Measurements from ENCODE around the gene ME3. TPM values are rescaled to one million over a fixed set of nuclear protein-coding genes. Genes with fewer than 3 reads are reported as not detected.

ME3 gene
- total RNA-seq, 1 experiment from 2014 or later, result 14.2 TPM

DNA sequence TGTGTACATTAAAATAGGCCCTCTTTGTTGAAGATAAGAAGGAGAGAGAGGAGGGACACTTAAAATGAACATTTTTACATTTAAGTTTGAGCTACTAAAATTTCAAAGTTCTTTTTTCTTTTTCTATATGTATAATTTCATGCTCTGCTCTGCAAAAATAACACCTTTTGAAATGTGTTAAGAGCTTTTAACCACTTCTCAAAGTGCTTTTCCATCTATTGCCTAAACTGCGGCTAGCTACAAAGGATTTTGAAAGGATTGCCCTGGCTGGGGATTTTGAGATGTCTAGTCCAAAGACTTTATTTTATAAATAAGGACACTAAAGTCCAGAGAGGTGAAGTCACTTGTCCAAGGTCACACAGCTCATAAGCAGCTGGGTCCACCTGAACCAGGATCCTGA is 159.3 kb downstream of the ME3 start:
- BruUV-seq (replicated peaks), result no TSS peak
- no peak for DNase-seq
- H3K27ac Mint-ChIP-seq (ENCODE audit: unreplicated experiment), result no peak overlapping the region
- no peaks in the 10 kb centered on the region for H3K27me3 Mint-ChIP-seq (ENCODE audit: unreplicated experiment)
- no peak overlapping the region for H3K4me3 Mint-ChIP-seq (ENCODE audit: low read depth, unreplicated experiment)
- intact Hi-C loops (cut with micrococcal nuclease; ENCODE audit: unreplicated experiment), result no loop called here
- H3K36me3 Mint-ChIP-seq (ENCODE audit: insufficient read depth, unreplicated experiment), result no peaks in the 10 kb centered on the region
- no peaks in the 10 kb centered on the region for H3K4me1 Mint-ChIP-seq (ENCODE audit: low read depth, unreplicated experiment)
- TF ChIP-seq, protein P1, sequence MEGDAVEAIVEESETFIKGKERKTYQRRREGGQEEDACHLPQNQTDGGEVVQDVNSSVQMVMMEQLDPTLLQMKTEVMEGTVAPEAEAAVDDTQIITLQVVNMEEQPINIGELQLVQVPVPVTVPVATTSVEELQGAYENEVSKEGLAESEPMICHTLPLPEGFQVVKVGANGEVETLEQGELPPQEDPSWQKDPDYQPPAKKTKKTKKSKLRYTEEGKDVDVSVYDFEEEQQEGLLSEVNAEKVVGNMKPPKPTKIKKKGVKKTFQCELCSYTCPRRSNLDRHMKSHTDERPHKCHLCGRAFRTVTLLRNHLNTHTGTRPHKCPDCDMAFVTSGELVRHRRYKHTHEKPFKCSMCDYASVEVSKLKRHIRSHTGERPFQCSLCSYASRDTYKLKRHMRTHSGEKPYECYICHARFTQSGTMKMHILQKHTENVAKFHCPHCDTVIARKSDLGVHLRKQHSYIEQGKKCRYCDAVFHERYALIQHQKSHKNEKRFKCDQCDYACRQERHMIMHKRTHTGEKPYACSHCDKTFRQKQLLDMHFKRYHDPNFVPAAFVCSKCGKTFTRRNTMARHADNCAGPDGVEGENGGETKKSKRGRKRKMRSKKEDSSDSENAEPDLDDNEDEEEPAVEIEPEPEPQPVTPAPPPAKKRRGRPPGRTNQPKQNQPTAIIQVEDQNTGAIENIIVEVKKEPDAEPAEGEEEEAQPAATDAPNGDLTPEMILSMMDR (IDR thresholded peaks at IDR 0.05; ENCODE audit: unreplicated experiment), result no peak
- CTCF ChIA-PET, result no interaction called here
- no peaks in the 10 kb centered on the region for H3K9me3 Mint-ChIP-seq (ENCODE audit: low read depth, unreplicated experiment)

- no peak overlapping the region for H3K4me3 Mint-ChIP-seq (ENCODE audit: low read depth, unreplicated experiment)
- DNase-seq, result no peak
- no peak overlapping the region for H3K27ac Mint-ChIP-seq (ENCODE audit: unreplicated experiment)
- intact Hi-C loops (cut with micrococcal nuclease; ENCODE audit: unreplicated experiment), result no loop called here
- CTCF ChIA-PET, result no interaction called here
- no peaks in the 10 kb centered on the region for H3K36me3 Mint-ChIP-seq (ENCODE audit: insufficient read depth, unreplicated experiment)
- BruUV-seq (replicated peaks), result no TSS peak
- no peaks in the 10 kb centered on the region for H3K27me3 Mint-ChIP-seq (ENCODE audit: unreplicated experiment)
- TF ChIP-seq, protein P1 (IDR thresholded peaks at IDR 0.05; ENCODE audit: unreplicated experiment), result no peak
- no peaks in the 10 kb centered on the region for H3K9me3 Mint-ChIP-seq (ENCODE audit: low read depth, unreplicated experiment)
- no peaks in the 10 kb centered on the region for H3K4me1 Mint-ChIP-seq (ENCODE audit: low read depth, unreplicated experiment)
Measured at GRCh38 chr11:86511086-86511551, 161.3 kb downstream of the ME3 start.

DNA sequence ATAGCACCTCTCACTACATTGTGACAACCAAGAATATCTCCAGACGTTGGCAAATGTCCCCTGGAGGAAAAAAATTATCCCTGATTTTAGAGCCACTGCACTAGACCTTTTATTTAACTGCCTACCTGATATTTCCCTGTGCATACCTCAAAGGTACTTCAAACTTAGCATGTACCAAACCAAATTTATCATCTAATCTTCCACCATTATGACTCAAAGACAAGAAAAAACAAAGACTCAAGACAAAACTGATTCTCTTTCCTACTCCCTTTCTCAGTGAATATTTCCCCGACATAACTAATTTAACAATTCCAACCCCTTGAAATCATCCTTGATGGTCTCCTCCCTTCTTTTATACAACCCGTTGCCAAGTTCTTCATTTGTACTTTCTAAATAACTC is 161.7 kb downstream of the ME3 start:
- H3K4me3 Mint-ChIP-seq (ENCODE audit: low read depth, unreplicated experiment), result no peak overlapping the region
- no peaks in the 10 kb centered on the region for H3K36me3 Mint-ChIP-seq (ENCODE audit: insufficient read depth, unreplicated experiment)
- H3K27ac Mint-ChIP-seq (ENCODE audit: unreplicated experiment), result no peak overlapping the region
- no peak for DNase-seq
- no TSS peak for BruUV-seq (replicated peaks)
- CTCF ChIA-PET, result no interaction called here
- H3K9me3 Mint-ChIP-seq (ENCODE audit: low read depth, unreplicated experiment), result no peaks in the 10 kb centered on the region
- TF ChIP-seq, protein P1 (IDR thresholded peaks at IDR 0.05; ENCODE audit: unreplicated experiment), result no peak
- intact Hi-C loops (cut with micrococcal nuclease; ENCODE audit: unreplicated experiment), result no loop called here
- H3K4me1 Mint-ChIP-seq (ENCODE audit: low read depth, unreplicated experiment), result no peaks in the 10 kb centered on the region
- no peaks in the 10 kb centered on the region for H3K27me3 Mint-ChIP-seq (ENCODE audit: unreplicated experiment)

GRCh38 chr11:86510097-86510496 is 162.3 kb downstream of the ME3 start:
- intact Hi-C loops (cut with micrococcal nuclease; ENCODE audit: unreplicated experiment), result no loop called here
- BruUV-seq (replicated peaks), result no TSS peak
- CTCF ChIA-PET, result no interaction called here

More at GRCh38 chr11:86510097-86510496, 162.3 kb downstream of the ME3 start:
- no peaks in the 10 kb centered on the region for H3K27me3 Mint-ChIP-seq (ENCODE audit: unreplicated experiment)
- no peak for DNase-seq
- no peak overlapping the region for H3K27ac Mint-ChIP-seq (ENCODE audit: unreplicated experiment)
- no peaks in the 10 kb centered on the region for H3K9me3 Mint-ChIP-seq (ENCODE audit: low read depth, unreplicated experiment)
- no peaks in the 10 kb centered on the region for H3K36me3 Mint-ChIP-seq (ENCODE audit: insufficient read depth, unreplicated experiment)
- TF ChIP-seq, protein P1 (IDR thresholded peaks at IDR 0.05; ENCODE audit: unreplicated experiment), result no peak
- no peaks in the 10 kb centered on the region for H3K4me1 Mint-ChIP-seq (ENCODE audit: low read depth, unreplicated experiment)
- H3K4me3 Mint-ChIP-seq (ENCODE audit: low read depth, unreplicated experiment), result no peak overlapping the region
